ENCODE data around the gene RELL2. TPM values are rescaled to one million over a fixed set of nuclear protein-coding genes. Genes with fewer than 3 reads are reported as not detected.

The RELL2 gene
- total and polyA plus RNA-seq, 2 experiments from 2014 or later: 16.9 to 17.3 TPM

GRCh38 chr5:141672071-141672840, 35.5 kb downstream of the RELL2 start:
- Histone ChIP-seq H3K27me3 (no peaks in the 10 kb centered on the region), H3K27ac (no peak overlapping the region), H3K4me2 (no peak overlapping the region), H4K20me1 (ENCODE audit: insufficient read depth, poor library complexity, severe bottlenecking) (no peaks in the 10 kb centered on the region), H3K4me3 (no peak overlapping the region), H3K4me1 (ENCODE audit: insufficient read depth) (no peaks in the 10 kb centered on the region), H3K36me3 (replicated peaks; ENCODE audit: insufficient read depth, low read depth) (no peaks in the 10 kb centered on the region), H2AFZ (no peak overlapping the region), H3K79me2 (no peaks in the 10 kb centered on the region), H3K9me2 (replicated peaks; ENCODE audit: insufficient read depth) (no peaks in the 10 kb centered on the region), H3K9me3 (ENCODE audit: low read depth) (no peaks in the 10 kb centered on the region)
- WGBS (ENCODE audit: low lambda C conversion rate, missing lambda C conversion rate): 98% methylated on average over 23 of the region's 23 CpGs
- no peak for DNase-seq (ENCODE audit: low spot score)
- TF ChIP-seq CTCF (IDR thresholded peaks at IDR 0.05; ENCODE audit: poor library complexity) (no peak), EZH2 (IDR thresholded peaks at IDR 0.05; ENCODE audit: borderline replicate concordance) (no peak), EZH2phosphoT487 (IDR thresholded peaks at IDR 0.05; ENCODE audit: low read depth, severe bottlenecking, unreplicated experiment) (no peak)

- H3K9me2 ChIP-seq (replicated peaks; ENCODE audit: insufficient read depth): no peaks in the 10 kb centered on the region
- no peaks in the 10 kb centered on the region for H3K36me3 ChIP-seq (replicated peaks; ENCODE audit: insufficient read depth, low read depth)
- no peak overlapping the region for H3K4me2 ChIP-seq
- H2AFZ ChIP-seq: no peak overlapping the region
- no peak for DNase-seq (ENCODE audit: low spot score)
- no peaks in the 10 kb centered on the region for H4K20me1 ChIP-seq (ENCODE audit: insufficient read depth, poor library complexity, severe bottlenecking)
- H3K9me3 ChIP-seq (ENCODE audit: low read depth): no peaks in the 10 kb centered on the region
- H3K4me1 ChIP-seq (ENCODE audit: insufficient read depth): no peaks in the 10 kb centered on the region
- H3K4me3 ChIP-seq: no peak overlapping the region
- 85% methylated on average over 16 of the region's 19 CpGs for WGBS (ENCODE audit: low lambda C conversion rate, missing lambda C conversion rate)
- no peaks in the 10 kb centered on the region for H3K27me3 ChIP-seq
- H3K79me2 ChIP-seq: no peaks in the 10 kb centered on the region
- no peak for TF ChIP-seq EZH2phosphoT487 (IDR thresholded peaks at IDR 0.05; ENCODE audit: low read depth, severe bottlenecking, unreplicated experiment)
- no peak for TF ChIP-seq CTCF (IDR thresholded peaks at IDR 0.05; ENCODE audit: poor library complexity)
- no peak for TF ChIP-seq EZH2 (IDR thresholded peaks at IDR 0.05; ENCODE audit: borderline replicate concordance)
- H3K27ac ChIP-seq: no peak overlapping the region
These were observed 36.3 kb downstream of the RELL2 start for GRCh38 chr5:141672841-141673813.

GRCh38 chr5:141674747-141675146, 38.0 kb downstream of the RELL2 start:
- Histone ChIP-seq H3K4me2 (no peak overlapping the region), H3K4me3 (no peak overlapping the region), H2AFZ (no peak overlapping the region), H3K27ac (no peak overlapping the region), H3K79me2 (no peaks in the 10 kb centered on the region), H3K9me2 (replicated peaks; ENCODE audit: insufficient read depth) (no peaks in the 10 kb centered on the region), H3K27me3 (no peaks in the 10 kb centered on the region), H3K36me3 (replicated peaks; ENCODE audit: insufficient read depth, low read depth) (no peaks in the 10 kb centered on the region), H4K20me1 (ENCODE audit: insufficient read depth, poor library complexity, severe bottlenecking) (no peaks in the 10 kb centered on the region), H3K9me3 (ENCODE audit: low read depth) (no peaks in the 10 kb centered on the region), H3K4me1 (ENCODE audit: insufficient read depth) (no peaks in the 10 kb centered on the region)
- no peak for TF ChIP-seq CTCF (IDR thresholded peaks at IDR 0.05; ENCODE audit: poor library complexity)
- TF ChIP-seq EZH2phosphoT487 (IDR thresholded peaks at IDR 0.05; ENCODE audit: low read depth, severe bottlenecking, unreplicated experiment): no peak
- no peak for TF ChIP-seq EZH2 (IDR thresholded peaks at IDR 0.05; ENCODE audit: borderline replicate concordance)
- WGBS (ENCODE audit: low lambda C conversion rate, missing lambda C conversion rate): 79% methylated on average over 5 of the region's 5 CpGs
- DNase-seq (ENCODE audit: low spot score): no peak

All from hepatocyte (in vitro differentiated cells).